Gastroesophageal sphincter (tissue), 3 donors: Measurements from ENCODE around the gene OR52N5.

Experiments
- EP300 ChIP-seq: sonication (generic); formaldehyde crosslinking; IDR thresholded peaks from one replicate; pipeline ENCODE4 v1.6.1; 2017; ENCODE audit warnings: antibody characterized with exemption, mild to moderate bottlenecking
- POLR2A ChIP-seq, 2 donors: fragments of 450-650 bp; IDR thresholded peaks; one replicate each; pipeline ENCODE4 v1.6.1; 2017; ENCODE audit warnings: antibody characterized with exemption in 2 of 2, mild to moderate bottlenecking in 2 of 2, moderate library complexity in 1 of 2
- POLR2AphosphoS5 ChIP-seq: sonication (generic); formaldehyde crosslinking; IDR thresholded peaks from one replicate; pipeline ENCODE4 v1.6.1; 2017; ENCODE audit warnings: antibody characterized with exemption
- TF ChIP-seq, protein P1 (sequence below), 4 experiments: fragments of 200-600 bp in 2 of 4; fragments of 450-650 bp in 2 of 4; sonication (generic) in 1 of 4; IDR thresholded peaks; one replicate each; pipeline ENCODE4 v1.5.1; 2017 to 2019; ENCODE audit warnings: antibody characterized with exemption in 4 of 4, mild to moderate bottlenecking in 2 of 4, moderate library complexity in 2 of 4

DNA sequence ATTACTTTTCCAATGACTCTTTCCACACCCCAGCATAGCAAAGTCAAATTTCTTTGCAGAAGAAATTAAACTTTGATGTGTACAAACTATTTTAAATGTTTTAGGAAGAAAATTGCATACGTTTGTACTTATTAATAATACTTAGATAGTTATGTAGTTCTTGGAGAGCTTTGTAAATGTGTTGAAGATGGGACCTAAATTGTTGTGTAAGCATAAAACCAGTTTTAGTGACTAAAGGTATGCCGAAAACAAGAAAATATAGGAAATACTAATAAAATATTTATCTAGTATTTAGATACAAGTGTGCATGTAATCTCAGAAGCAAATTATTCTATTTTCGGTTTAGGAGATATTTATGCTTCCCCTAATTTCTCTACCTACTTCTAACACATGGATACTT is 33.3 kb downstream of the OR52N5 start:
- TF ChIP-seq, protein P1, sequence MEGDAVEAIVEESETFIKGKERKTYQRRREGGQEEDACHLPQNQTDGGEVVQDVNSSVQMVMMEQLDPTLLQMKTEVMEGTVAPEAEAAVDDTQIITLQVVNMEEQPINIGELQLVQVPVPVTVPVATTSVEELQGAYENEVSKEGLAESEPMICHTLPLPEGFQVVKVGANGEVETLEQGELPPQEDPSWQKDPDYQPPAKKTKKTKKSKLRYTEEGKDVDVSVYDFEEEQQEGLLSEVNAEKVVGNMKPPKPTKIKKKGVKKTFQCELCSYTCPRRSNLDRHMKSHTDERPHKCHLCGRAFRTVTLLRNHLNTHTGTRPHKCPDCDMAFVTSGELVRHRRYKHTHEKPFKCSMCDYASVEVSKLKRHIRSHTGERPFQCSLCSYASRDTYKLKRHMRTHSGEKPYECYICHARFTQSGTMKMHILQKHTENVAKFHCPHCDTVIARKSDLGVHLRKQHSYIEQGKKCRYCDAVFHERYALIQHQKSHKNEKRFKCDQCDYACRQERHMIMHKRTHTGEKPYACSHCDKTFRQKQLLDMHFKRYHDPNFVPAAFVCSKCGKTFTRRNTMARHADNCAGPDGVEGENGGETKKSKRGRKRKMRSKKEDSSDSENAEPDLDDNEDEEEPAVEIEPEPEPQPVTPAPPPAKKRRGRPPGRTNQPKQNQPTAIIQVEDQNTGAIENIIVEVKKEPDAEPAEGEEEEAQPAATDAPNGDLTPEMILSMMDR (IDR thresholded peaks at IDR 0.05): no peak
- no peak for TF ChIP-seq POLR2A (IDR thresholded peaks at IDR 0.05)
- TF ChIP-seq EP300: no peak
- no peak for TF ChIP-seq POLR2AphosphoS5
